ENCODE measurements around the gene ACSS1. TPM values are rescaled to one million over a fixed set of nuclear protein-coding genes. Genes with fewer than 3 reads are reported as not detected.

ACSS1 gene
- total and polyA plus RNA-seq, 12 donors: 7.2 to 97.3 (median 16.9) TPM

DNA sequence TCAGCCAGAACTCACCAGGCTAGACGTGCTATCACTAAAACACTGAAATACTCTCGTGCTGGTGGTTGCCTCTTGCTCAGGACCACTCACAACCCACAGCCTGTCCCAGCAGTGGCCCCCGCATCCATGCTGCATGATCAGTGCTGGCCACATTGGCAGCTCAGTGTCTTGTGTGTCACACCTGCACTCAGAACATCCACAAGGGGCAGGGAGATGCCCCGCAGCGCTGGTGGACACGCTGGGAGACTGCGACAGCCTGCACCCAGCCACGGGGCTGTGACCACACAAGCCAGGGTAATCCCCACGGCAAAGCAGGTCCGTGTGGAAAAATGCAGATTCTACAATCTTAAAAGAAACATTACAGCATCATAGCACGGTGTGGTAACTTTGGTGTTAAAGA, 41.5 kb downstream of the ACSS1 start:
- no peaks in the 10 kb centered on the region for H3K4me1 ChIP-seq (replicated peaks in 1 of 2)
- intact Hi-C loops (cut with DNase I): no loop called here
- TF ChIP-seq, protein P1, sequence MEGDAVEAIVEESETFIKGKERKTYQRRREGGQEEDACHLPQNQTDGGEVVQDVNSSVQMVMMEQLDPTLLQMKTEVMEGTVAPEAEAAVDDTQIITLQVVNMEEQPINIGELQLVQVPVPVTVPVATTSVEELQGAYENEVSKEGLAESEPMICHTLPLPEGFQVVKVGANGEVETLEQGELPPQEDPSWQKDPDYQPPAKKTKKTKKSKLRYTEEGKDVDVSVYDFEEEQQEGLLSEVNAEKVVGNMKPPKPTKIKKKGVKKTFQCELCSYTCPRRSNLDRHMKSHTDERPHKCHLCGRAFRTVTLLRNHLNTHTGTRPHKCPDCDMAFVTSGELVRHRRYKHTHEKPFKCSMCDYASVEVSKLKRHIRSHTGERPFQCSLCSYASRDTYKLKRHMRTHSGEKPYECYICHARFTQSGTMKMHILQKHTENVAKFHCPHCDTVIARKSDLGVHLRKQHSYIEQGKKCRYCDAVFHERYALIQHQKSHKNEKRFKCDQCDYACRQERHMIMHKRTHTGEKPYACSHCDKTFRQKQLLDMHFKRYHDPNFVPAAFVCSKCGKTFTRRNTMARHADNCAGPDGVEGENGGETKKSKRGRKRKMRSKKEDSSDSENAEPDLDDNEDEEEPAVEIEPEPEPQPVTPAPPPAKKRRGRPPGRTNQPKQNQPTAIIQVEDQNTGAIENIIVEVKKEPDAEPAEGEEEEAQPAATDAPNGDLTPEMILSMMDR (IDR thresholded peaks at IDR 0.05): no peak
- no peak for TF ChIP-seq POLR2A (IDR thresholded peaks at IDR 0.05)
- no peak overlapping the region for H3K4me3 ChIP-seq
- H3K27me3 ChIP-seq: no peaks in the 10 kb centered on the region
- 90 to 95% (median 92%) methylated on average over 10 to 11 of the region's 11 CpGs for WGBS, 4 donors
- no peaks in the 10 kb centered on the region for H3K9me3 ChIP-seq (replicated peaks in 1 of 3)
- peak in 1 of 7 donors; percentile 3 for DNase-seq
- peaks cover 0 to 29% of the 10 kb centered on the region in 2 donors for H3K36me3 ChIP-seq (replicated peaks in 1 of 2)
- no peak overlapping the region for H3K27ac ChIP-seq

DNA sequence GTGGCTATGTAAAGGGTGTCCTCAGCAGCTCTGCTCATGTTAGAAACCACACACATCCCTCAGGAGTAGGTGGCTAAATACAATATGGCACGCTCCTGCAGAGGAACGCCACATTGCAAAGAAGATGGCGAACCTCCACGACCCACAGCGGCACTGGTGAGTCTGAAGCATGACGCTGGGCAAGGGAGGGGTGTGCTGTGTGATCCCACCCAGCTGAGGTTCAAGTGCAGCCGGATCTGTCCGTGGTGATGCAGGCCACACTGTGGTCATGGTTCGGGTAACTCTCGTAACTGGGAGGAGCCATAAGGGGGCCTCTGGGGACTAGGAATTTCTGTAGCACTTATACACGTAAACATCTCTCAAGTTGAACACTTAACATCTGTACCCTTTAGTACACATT, 42.0 kb downstream of the ACSS1 start:
- intact Hi-C loops (cut with DNase I): no loop called here
- no peaks in the 10 kb centered on the region for H3K4me1 ChIP-seq (replicated peaks in 1 of 2)
- DNase-seq: peak in 1 of 7 donors; percentile 7
- H3K4me3 ChIP-seq: no peak overlapping the region
- H3K9me3 ChIP-seq (replicated peaks in 1 of 3): no peaks in the 10 kb centered on the region
- H3K27me3 ChIP-seq: no peaks in the 10 kb centered on the region
- no peak for TF ChIP-seq POLR2A (IDR thresholded peaks at IDR 0.05)
- TF ChIP-seq, protein P1 (IDR thresholded peaks at IDR 0.05): no peak
- peaks cover 0 to 30% of the 10 kb centered on the region in 2 donors for H3K36me3 ChIP-seq (replicated peaks in 1 of 2)
- WGBS, 4 donors: 88 to 95% (median 92%) methylated on average over 11 of the region's 11 CpGs
- no peak overlapping the region for H3K27ac ChIP-seq

- 90 to 95% (median 94%) methylated on average over 8 to 11 of the region's 11 CpGs for WGBS, 4 donors
- Histone ChIP-seq H3K27ac (no peak overlapping the region), H3K36me3 (replicated peaks in 1 of 2) (peaks cover 0 to 30% of the 10 kb centered on the region in 2 donors), H3K4me3 (no peak overlapping the region), H3K4me1 (replicated peaks in 1 of 2) (no peaks in the 10 kb centered on the region), H3K27me3 (no peaks in the 10 kb centered on the region), H3K9me3 (replicated peaks in 1 of 3) (no peaks in the 10 kb centered on the region)
- TF ChIP-seq POLR2A (IDR thresholded peaks at IDR 0.05): no peak
- TF ChIP-seq, protein P1 (IDR thresholded peaks at IDR 0.05): no peak
- intact Hi-C loops (cut with DNase I): no loop called here
- DNase-seq: peak in 2 of 7 donors; percentile 3 to 27
These were observed 43.1 kb downstream of the ACSS1 start for GRCh38 chr20:25014816-25015215.

DNA sequence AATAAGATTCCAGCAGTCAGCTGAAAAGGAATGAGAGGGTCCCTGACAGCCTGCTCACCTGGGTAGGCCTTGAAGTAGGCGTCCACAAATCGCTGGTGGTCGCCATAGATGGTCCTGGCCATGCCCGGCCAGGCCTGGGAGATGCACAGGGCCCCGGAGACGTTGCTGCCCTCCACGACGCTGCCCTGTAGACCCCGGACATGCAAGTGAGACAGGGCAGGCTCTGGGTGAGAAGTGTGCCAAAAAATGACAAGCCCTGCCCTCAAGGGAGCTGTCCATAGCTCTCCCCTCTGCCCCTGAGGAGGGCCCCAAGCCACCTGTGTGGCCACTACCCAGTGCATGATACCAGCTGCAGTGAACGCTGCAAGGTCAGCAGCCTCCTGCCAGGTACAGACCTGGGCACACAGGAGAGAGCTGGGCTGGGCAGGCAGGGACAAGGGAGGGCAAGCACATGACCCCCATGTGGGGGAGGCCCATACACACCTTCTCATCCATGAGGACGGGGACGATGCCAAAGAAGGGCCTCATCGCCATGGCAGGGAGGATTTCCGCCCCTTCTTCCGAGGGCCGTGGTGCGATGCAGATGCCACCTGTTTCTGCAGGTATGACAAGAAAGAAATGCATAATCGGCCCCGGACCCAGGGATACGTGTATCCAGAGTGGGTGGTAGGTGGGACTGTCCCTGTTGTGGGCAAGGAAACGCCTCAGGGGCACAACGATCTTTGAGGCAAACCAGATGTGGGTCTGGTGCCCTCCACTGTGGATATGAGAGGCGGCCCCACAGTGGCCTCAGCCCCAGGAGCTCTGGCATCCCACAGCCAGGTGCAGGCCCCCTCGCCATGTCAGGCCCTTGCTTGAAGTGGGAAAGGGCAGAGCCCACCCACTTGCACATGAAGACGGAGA, 44.2 kb downstream of the ACSS1 start:
- H3K4me3 ChIP-seq: no peak overlapping the region
- H3K9me3 ChIP-seq (replicated peaks in 1 of 3): no peaks in the 10 kb centered on the region
- H3K27ac ChIP-seq: no peak overlapping the region
- intact Hi-C loops (cut with DNase I): no loop called here
- H3K36me3 ChIP-seq (replicated peaks in 1 of 2): peaks cover 0 to 30% of the 10 kb centered on the region in 2 donors
- DNase-seq: peak in 2 of 7 donors; percentile 8 to 36
- WGBS, 4 donors: 94% methylated on average over 22 to 25 of the region's 25 CpGs
- no peaks in the 10 kb centered on the region for H3K4me1 ChIP-seq (replicated peaks in 1 of 2)
- no peaks in the 10 kb centered on the region for H3K27me3 ChIP-seq
- TF ChIP-seq, protein P1 (IDR thresholded peaks at IDR 0.05): no peak
- no peak for TF ChIP-seq POLR2A (IDR thresholded peaks at IDR 0.05)
